Caco-2 (cell line): Measurements from ENCODE around the gene APBA3. TPM values are rescaled to one million over a fixed set of nuclear protein-coding genes. Genes with fewer than 3 reads are reported as not detected.

ENCODE experiments used
- BruUV-seq: library from RNA; stranded (reverse); fragments of 400-500 nt; replicated peaks from 2 replicates; lab custom pipeline; 2021; lab: Mats Ljungman, UMichigan
- CTCF ChIA-PET: fragments of 300-600 bp; sonication (Branson Sonifier 250); formaldehyde crosslinking; loops from one replicate; lab custom pipeline; 2022; ENCODE audit warnings: antibody characterized with exemption; lab: Charles Lee
- POLR2A ChIA-PET: fragments of 300-600 bp; sonication (Branson Sonifier 250); formaldehyde crosslinking; loops from one replicate; lab custom pipeline; 2022; ENCODE audit warnings: antibody characterized with exemption; lab: Charles Lee
- DNase-seq, 2 experiments: peaks; one replicate each; pipeline versions ENCODE4 v3.0.0 to v3.0.0-alpha.2; 2020 to 2022
- H3K27me3 ChIP-seq: replicated peaks from 2 replicates; pipeline ENCODE4 v1.6.0; 2011; ENCODE audit warnings: low read length; ENCODE audit not compliant: control insufficient read depth, insufficient read depth
- H3K36me3 ChIP-seq: 2 replicates; pipeline ENCODE4 v1.5.1; 2011; ENCODE audit warnings: low read length; ENCODE audit not compliant: control insufficient read depth, insufficient read depth
- H3K4me1 ChIP-seq: fragments of 250-450 bp; sonication (Bioruptor Pico); 2 replicates; pipeline ENCODE4 v1.5.1; 2020; ENCODE audit warnings: mild to moderate bottlenecking
- H3K4me3 ChIP-seq: 2 replicates; pipeline ENCODE4 v1.5.1; 2011; ENCODE audit warnings: low read depth, mild to moderate bottlenecking, control low read depth, low read length
- H3K9me3 ChIP-seq: fragments of 250-450 bp; sonication (Bioruptor Pico); 2 replicates; pipeline ENCODE4 v1.5.1; 2020; ENCODE audit warnings: mild to moderate bottlenecking, moderate library complexity
- H3K27ac Mint-ChIP-seq: one replicate; pipeline ENCODE4 v1.8.0; 2022; ENCODE audit warnings: mixed read lengths; ENCODE audit not compliant: unreplicated experiment
- H3K27me3 Mint-ChIP-seq: one replicate; pipeline ENCODE4 v1.8.0; 2022; ENCODE audit warnings: mixed read lengths; ENCODE audit not compliant: insufficient read depth, unreplicated experiment
- H3K36me3 Mint-ChIP-seq: one replicate; pipeline ENCODE4 v1.8.0; 2022; ENCODE audit warnings: mild to moderate bottlenecking, mixed read lengths; ENCODE audit not compliant: insufficient read depth, unreplicated experiment
- H3K4me1 Mint-ChIP-seq: one replicate; pipeline ENCODE4 v1.8.0; 2022; ENCODE audit warnings: low read depth, mixed read lengths; ENCODE audit not compliant: unreplicated experiment
- H3K4me3 Mint-ChIP-seq: one replicate; pipeline ENCODE4 v1.8.0; 2022; ENCODE audit warnings: mild to moderate bottlenecking, moderate library complexity, mixed read lengths; ENCODE audit not compliant: unreplicated experiment
- H3K9me3 Mint-ChIP-seq: one replicate; pipeline ENCODE4 v1.8.0; 2022; ENCODE audit warnings: mixed read lengths; ENCODE audit not compliant: unreplicated experiment
- CTCF ChIP-seq, 2 experiments: fragments of 200-600 bp in 1 of 2; IDR thresholded peaks; 1 replicate in 1 of 2; 2 replicates in 1 of 2; pipeline versions ENCODE4 v1.5.1 to v1.8.0; 2011 to 2022; ENCODE audit warnings: antibody characterized with exemption in 1 of 2, control low read depth in 1 of 2, inconsistent platforms in 1 of 2, low read depth in 1 of 2, low read length in 1 of 2, mild to moderate bottlenecking in 1 of 2, moderate library complexity in 1 of 2; ENCODE audit not compliant: insufficient read depth in 1 of 2, severe bottlenecking in 1 of 2, unreplicated experiment in 1 of 2
- intact Hi-C: fragments of 100-400 bp; cut with micrococcal nuclease; formaldehyde crosslinking; loops from one replicate; pipeline ENCODE4 v1.10.0; 2022; ENCODE audit not compliant: unreplicated experiment
- total RNA-seq: library from RNA; stranded (reverse); gene quantifications from 2 replicates; pipeline ENCODE4 v1.2.3, GENCODE V29; 2022

Gene APBA3
- total RNA-seq, 1 experiment from 2014 or later = 22.1 TPM

- no peaks in the 10 kb centered on the region for H3K36me3 ChIP-seq
- no TSS peak for BruUV-seq
- H3K4me3 Mint-ChIP-seq = no peak overlapping the region
- H3K36me3 Mint-ChIP-seq = peaks cover 7% of the 10 kb centered on the region
- intact Hi-C loops = no loop called here
- no peaks in the 10 kb centered on the region for H3K4me1 ChIP-seq
- ChIA-PET POLR2A (no interaction called here), CTCF (interaction anchor here (0.5 kb wide), 1 partner anchor 54 kb away, joined by 3 read pairs; no protein-coding TSS in a partner anchor)
- H3K27me3 Mint-ChIP-seq = no peaks in the 10 kb centered on the region
- DNase-seq = no peak
- H3K27ac Mint-ChIP-seq = no peak overlapping the region
- no peaks in the 10 kb centered on the region for H3K4me1 Mint-ChIP-seq
- H3K4me3 ChIP-seq = no peak overlapping the region
- H3K9me3 ChIP-seq = no peaks in the 10 kb centered on the region
- H3K9me3 Mint-ChIP-seq = no peaks in the 10 kb centered on the region
- no peaks in the 10 kb centered on the region for H3K27me3 ChIP-seq
- no peak for TF ChIP-seq CTCF (IDR thresholded peaks at IDR 0.05; ENCODE audit: insufficient read depth in 1 of 2, low read depth in 1 of 2, low read length in 1 of 2, severe bottlenecking in 1 of 2, unreplicated experiment in 1 of 2)
Observed at GRCh38 chr19:3771000-3771905, 9.8 kb upstream of the APBA3 start.

DNA sequence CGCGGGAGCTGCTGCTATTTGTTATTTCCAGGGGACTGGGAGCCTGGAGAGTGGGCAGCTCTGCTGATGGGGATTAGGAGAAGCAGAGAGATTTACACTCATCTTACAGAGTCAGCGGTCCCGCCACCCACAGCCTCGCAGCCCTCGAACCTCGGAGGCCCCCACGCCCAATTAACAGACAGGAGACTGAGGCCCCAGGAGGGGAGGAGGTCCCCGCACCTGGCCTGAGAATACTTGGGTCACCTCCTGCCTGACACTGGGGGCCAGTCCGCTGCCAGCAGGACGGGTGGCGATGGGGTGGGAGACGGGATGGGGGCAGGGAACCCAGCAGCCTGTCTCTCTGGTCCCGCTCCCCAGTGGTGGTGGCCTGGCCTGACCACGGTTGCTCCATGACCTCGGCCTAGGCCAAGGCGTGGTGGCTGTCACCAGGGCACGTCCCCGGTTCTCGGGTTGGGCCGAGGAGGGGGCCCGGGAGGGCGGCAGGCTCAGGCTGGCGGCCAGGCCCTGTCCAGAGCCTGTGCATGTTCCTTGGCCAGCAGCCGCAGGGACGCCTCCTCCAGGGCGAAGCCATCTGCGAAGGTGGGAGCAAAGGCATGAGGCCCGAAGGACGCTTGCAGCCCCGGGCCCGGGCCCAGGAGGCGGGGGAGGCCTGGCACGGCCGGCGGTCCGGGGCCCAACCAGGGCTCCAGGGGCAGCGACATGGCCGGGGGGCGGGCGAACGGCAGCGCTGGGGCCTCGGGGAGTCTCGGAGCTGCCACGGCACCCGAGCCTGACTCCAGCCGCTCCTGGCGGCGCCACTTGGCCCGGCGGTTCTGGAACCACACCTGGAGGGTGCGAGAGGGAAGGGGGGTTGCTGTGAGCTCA, 8.9 kb upstream of the APBA3 start:
- intact Hi-C loops = no loop called here
- no peak overlapping the region for H3K4me3 Mint-ChIP-seq
- Histone ChIP-seq H3K27me3 (no peaks in the 10 kb centered on the region), H3K36me3 (no peaks in the 10 kb centered on the region), H3K4me1 (no peaks in the 10 kb centered on the region), H3K9me3 (no peaks in the 10 kb centered on the region), H3K4me3 (no peak overlapping the region)
- ChIA-PET CTCF (interaction anchor here (0.5 kb wide), 1 partner anchor 54 kb away, joined by 3 read pairs; no protein-coding TSS in a partner anchor), POLR2A (interaction anchor here (0.5 kb wide), 1 partner anchor 217 kb away, joined by 6 read pairs; no protein-coding TSS in a partner anchor)
- TF ChIP-seq CTCF (IDR thresholded peaks at IDR 0.05; ENCODE audit: insufficient read depth in 1 of 2, low read depth in 1 of 2, low read length in 1 of 2, severe bottlenecking in 1 of 2, unreplicated experiment in 1 of 2) = no peak
- no peaks in the 10 kb centered on the region for H3K27me3 Mint-ChIP-seq
- no peaks in the 10 kb centered on the region for H3K4me1 Mint-ChIP-seq
- H3K9me3 Mint-ChIP-seq = no peaks in the 10 kb centered on the region
- peaks cover 11% of the 10 kb centered on the region for H3K36me3 Mint-ChIP-seq
- H3K27ac Mint-ChIP-seq = no peak overlapping the region
- BruUV-seq = no TSS peak
- DNase-seq = no peak

DNA sequence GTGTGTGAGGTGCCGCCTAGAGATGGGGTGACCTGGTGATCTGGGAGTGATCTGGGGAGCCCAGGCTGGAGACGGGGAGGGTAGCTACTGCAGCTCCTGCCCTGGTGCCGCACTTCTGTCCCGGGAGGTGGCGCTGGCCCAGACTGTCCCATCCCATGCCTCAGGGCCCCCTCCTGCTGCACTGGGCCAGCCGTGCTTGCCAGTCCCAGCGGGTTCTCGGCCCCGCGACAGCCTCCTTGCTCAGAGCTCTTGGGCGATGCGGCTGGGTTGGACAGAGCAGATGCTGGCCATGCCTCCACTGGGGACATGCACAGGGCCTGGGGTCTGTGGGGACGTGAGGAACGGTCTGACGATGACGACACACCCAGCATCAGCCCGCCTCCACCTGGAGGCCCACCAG, 8.0 kb upstream of the APBA3 start:
- Mint-ChIP-seq H3K36me3 (peaks cover 11% of the 10 kb centered on the region), H3K9me3 (no peaks in the 10 kb centered on the region), H3K4me3 (no peak overlapping the region), H3K27me3 (no peaks in the 10 kb centered on the region), H3K4me1 (no peaks in the 10 kb centered on the region), H3K27ac (no peak overlapping the region)
- no peaks in the 10 kb centered on the region for H3K9me3 ChIP-seq
- intact Hi-C loops = no loop called here
- no peak for TF ChIP-seq CTCF (IDR thresholded peaks at IDR 0.05; ENCODE audit: insufficient read depth in 1 of 2, low read depth in 1 of 2, low read length in 1 of 2, severe bottlenecking in 1 of 2, unreplicated experiment in 1 of 2)
- ChIA-PET POLR2A (no interaction called here), CTCF (no interaction called here)
- DNase-seq = no peak
- H3K4me1 ChIP-seq = no peaks in the 10 kb centered on the region
- no peaks in the 10 kb centered on the region for H3K27me3 ChIP-seq
- BruUV-seq = no TSS peak
- peaks cover 2% of the 10 kb centered on the region for H3K36me3 ChIP-seq
- no peak overlapping the region for H3K4me3 ChIP-seq
